Type B pancreatic cell (in vitro differentiated cells): ENCODE results near the gene DEFB131B. TPM values are rescaled to one million over a fixed set of nuclear protein-coding genes. Genes with fewer than 3 reads are reported as not detected.

Source experiments
- DNase-seq: peaks from one replicate; pipeline ENCODE4 v3.0.0; 2021; ENCODE audit warnings: mixed read lengths; ENCODE audit not compliant: unreplicated experiment; ENCODE audit errors: extremely low spot score
- H3K27ac Mint-ChIP-seq: 2 replicates; pipeline ENCODE4 v1.8.0; 2021; ENCODE audit warnings: mild to moderate bottlenecking, mixed read lengths
- H3K27me3 Mint-ChIP-seq: 2 replicates; pipeline ENCODE4 v1.8.0; 2021; ENCODE audit warnings: mixed read lengths
- H3K36me3 Mint-ChIP-seq: 2 replicates; pipeline ENCODE4 v1.8.0; 2021; ENCODE audit warnings: mixed read lengths
- H3K4me1 Mint-ChIP-seq: one replicate; pipeline ENCODE4 v1.8.0; 2021; ENCODE audit warnings: mixed read lengths; ENCODE audit not compliant: unreplicated experiment
- H3K4me3 Mint-ChIP-seq: 2 replicates; pipeline ENCODE4 v1.8.0; 2021; ENCODE audit warnings: mild to moderate bottlenecking, mixed read lengths
- H3K9me3 Mint-ChIP-seq: 2 replicates; pipeline ENCODE4 v1.8.0; 2021; ENCODE audit warnings: mixed read lengths
- CTCF ChIP-seq: fragments of 200-600 bp; sonication (generic); conservative IDR thresholded peaks from 2 replicates; pipeline ENCODE4 v1.5.0; 2021; ENCODE audit warnings: antibody characterized with exemption, mild to moderate bottlenecking
- total RNA-seq: library from RNA; stranded (reverse); gene quantifications from 2 replicates; pipeline ENCODE4 v1.2.1, GENCODE V29; 2021; ENCODE audit warnings: low replicate concordance

DEFB131B gene
- total RNA-seq, 1 donor from 2014 or later, result not detected

- Mint-ChIP-seq H3K36me3 (no peaks in the 10 kb centered on the region), H3K27ac (no peak overlapping the region), H3K27me3 (no peaks in the 10 kb centered on the region), H3K4me3 (no peak overlapping the region), H3K4me1 (peaks cover 23% of the 10 kb centered on the region), H3K9me3 (no peaks in the 10 kb centered on the region)
- TF ChIP-seq CTCF, result no peak
- no peak for DNase-seq
These were observed 55.1 kb downstream of the DEFB131B start for GRCh38 chr11:71933141-71933933.

Other genes starting within 250 kb of the DEFB131B start
- gene DEFB108B, start 45.3 kb upstream of the DEFB131B start, total RNA-seq, result not detected in 2 replicates
- 9.7 and 15.6 TPM in 2 replicates for gene XNDC1N, start 50.1 kb downstream of the DEFB131B start, total RNA-seq
- gene RNF121, start 50.6 kb downstream of the DEFB131B start, total RNA-seq, result 44.3 and 49.7 TPM in 2 replicates
- 10.6 and 15.7 TPM in 2 replicates for gene IL18BP, start 120.5 kb downstream of the DEFB131B start, total RNA-seq
- gene NUMA1, start 202.1 kb downstream of the DEFB131B start, total RNA-seq, result 183 and 225 TPM in 2 replicates
- 7.9 and 14.7 TPM in 2 replicates for gene LRRC51, start 202.4 kb downstream of the DEFB131B start, total RNA-seq
- gene LAMTOR1, start 224.8 kb downstream of the DEFB131B start, total RNA-seq, result 73.0 and 93.8 TPM in 2 replicates
- not detected in 2 replicates for gene TOMT, start 227.5 kb downstream of the DEFB131B start, total RNA-seq
- 45.5 and 47.9 TPM in 2 replicates for gene ANAPC15, start 234.2 kb downstream of the DEFB131B start, total RNA-seq